Panc1 (cell line): ENCODE measurements around the gene PRRT1B.

ENCODE experiments used
- CTCF ChIP-seq: fragments of 450-650 bp; IDR thresholded peaks from 2 replicates; pipeline ENCODE4 v1.5.1; 2017; ENCODE audit warnings: mild to moderate bottlenecking
- POLR2AphosphoS5 ChIP-seq: IDR thresholded peaks from 2 replicates; pipeline ENCODE4 v1.6.1; 2012; ENCODE audit warnings: mild to moderate bottlenecking, low read depth, low read length, moderate library complexity
- REST ChIP-seq, 2 experiments: IDR thresholded peaks; 2 replicates each; pipeline ENCODE4 v1.6.1; 2011 to 2012; ENCODE audit warnings: low read depth in 2 of 2, control low read depth in 1 of 2, low read length in 1 of 2, mild to moderate bottlenecking in 1 of 2, moderate library complexity in 1 of 2; ENCODE audit not compliant: insufficient read depth in 1 of 2
- SIN3A ChIP-seq: IDR thresholded peaks from 2 replicates; pipeline ENCODE4 v1.6.1; 2012; ENCODE audit warnings: low read depth, mild to moderate bottlenecking, low read length, moderate library complexity, borderline replicate concordance; ENCODE audit not compliant: insufficient read depth
- TCF7L2 ChIP-seq: IDR thresholded peaks from 2 replicates; pipeline ENCODE4 v1.6.1; 2011; ENCODE audit warnings: mild to moderate bottlenecking, low read depth, low read length, inconsistent platforms

GRCh38 chr9:131517761-131518190, 27.5 kb upstream of the PRRT1B start:
- TF ChIP-seq CTCF (no peak), POLR2AphosphoS5 (no peak), SIN3A (no peak), REST (IDR thresholded peaks at IDR 0.05; ENCODE audit: insufficient read depth in 1 of 2, low read depth in 2 of 2, low read length in 1 of 2) (no peak), TCF7L2 (no peak)
